SK-N-SH (cell line): ENCODE measurements around the gene C19orf33.

Experiments used
- CTCF ChIP-seq: fragments of 200-600 bp; sonication (generic); IDR thresholded peaks from 2 replicates; pipeline ENCODE4 v1.6.1; 2017; ENCODE audit warnings: antibody characterized with exemption, mild to moderate bottlenecking, moderate library complexity
- EP300 ChIP-seq, 2 experiments: IDR thresholded peaks; 2 replicates each; pipeline versions ENCODE4 v1.4.0 to v1.6.1; 2012; ENCODE audit warnings: borderline replicate concordance in 1 of 2, low read depth in 1 of 2, low read length in 1 of 2
- FOSL2 ChIP-seq: IDR thresholded peaks from 2 replicates; pipeline ENCODE4 v1.4.0; 2012; ENCODE audit warnings: low read depth, mild to moderate bottlenecking, moderate library complexity, borderline replicate concordance
- FOXM1 ChIP-seq: IDR thresholded peaks from 2 replicates; pipeline ENCODE4 v1.4.0; 2012; ENCODE audit warnings: low read depth, mild to moderate bottlenecking
- GATA2 ChIP-seq: sonication (generic); formaldehyde crosslinking; IDR thresholded peaks from 2 replicates; pipeline ENCODE4 v1.5.0; 2020; ENCODE audit warnings: mild to moderate bottlenecking, missing genetic modification reagents
- MAX ChIP-seq: IDR thresholded peaks from 2 replicates; pipeline ENCODE4 v1.4.0; 2012; ENCODE audit warnings: low read depth
- MXI1 ChIP-seq: IDR thresholded peaks from 2 replicates; pipeline ENCODE4 v1.6.1; 2012; ENCODE audit warnings: mild to moderate bottlenecking, low read depth, low read length, improper control_type of control experiment
- NFIC ChIP-seq: IDR thresholded peaks from 2 replicates; pipeline ENCODE4 v1.4.0; 2012; ENCODE audit warnings: borderline replicate concordance
- POLR2AphosphoS5 ChIP-seq: IDR thresholded peaks from 2 replicates; pipeline ENCODE4 v1.6.1; 2012; ENCODE audit warnings: low read depth, low read length
- RAD21 ChIP-seq: IDR thresholded peaks from 2 replicates; pipeline ENCODE4 v1.6.1; 2012; ENCODE audit warnings: mild to moderate bottlenecking, low read length
- RFX5 ChIP-seq: IDR thresholded peaks from 2 replicates; pipeline ENCODE4 v1.6.1; 2012; ENCODE audit warnings: mild to moderate bottlenecking, improper control_type of control experiment, low read length
- SIN3A ChIP-seq: IDR thresholded peaks from 2 replicates; pipeline ENCODE4 v1.6.1; 2012; ENCODE audit warnings: low read depth, mild to moderate bottlenecking, low read length, moderate library complexity, borderline replicate concordance
- ZBTB33 ChIP-seq: IDR thresholded peaks from 2 replicates; pipeline ENCODE4 v1.4.0; 2012; ENCODE audit warnings: low read depth, borderline replicate concordance

GRCh38 chr19:38263689-38264485 is 40.2 kb upstream of the C19orf33 start:
- TF ChIP-seq NFIC (no peak), EP300 (IDR thresholded peaks at IDR 0.05; ENCODE audit: borderline replicate concordance in 1 of 2, low read depth in 1 of 2, low read length in 1 of 2) (no peak), CTCF (no peak), MXI1 (no peak), FOSL2 (no peak), POLR2AphosphoS5 (no peak), SIN3A (no peak), ZBTB33 (no peak), RAD21 (no peak), RFX5 (no peak), MAX (no peak), GATA2 (CRISPR knock-in tag) (no peak), FOXM1 (no peak)
